Measurements from ENCODE around the gene DNAI1.

DNAI1 gene

GRCh38 chr9:34457266-34458012 lies 1.2 kb upstream of the DNAI1 start:
- peak; percentile 71 for DNase-seq (ENCODE audit: low read depth, low spot score)
- TF ChIP-seq CTCF (IDR thresholded peaks at IDR 0.05; ENCODE audit: low read depth, low read length) = no peak
- in situ Hi-C loops (cut with HindIII; ENCODE audit: low sequenced_read_pairs) = no loop called here

GRCh38 chr9:34458959-34459340 lies 345 bp downstream of the DNAI1 start:
- H3K4me3 ChIP-seq (ENCODE audit: low read depth, low read length) = peak overlapping the region; percentile 27
- no peak for DNase-seq (ENCODE audit: low read depth, low spot score)
- in situ Hi-C loops (cut with HindIII; ENCODE audit: low sequenced_read_pairs) = no loop called here
- TF ChIP-seq CTCF (IDR thresholded peaks at IDR 0.05; ENCODE audit: low read depth, low read length) = no peak

More at GRCh38 chr9:34457266-34458012, 1.2 kb upstream of the DNAI1 start:
- peak overlapping the region; percentile 85 for H3K4me3 ChIP-seq (ENCODE audit: low read depth, low read length)

- no peak overlapping the region for H3K4me3 ChIP-seq (ENCODE audit: low read depth, low read length)
- TF ChIP-seq CTCF (IDR thresholded peaks at IDR 0.05; ENCODE audit: low read depth, low read length) = no peak
- no peak for DNase-seq (ENCODE audit: low read depth, low spot score)
- in situ Hi-C loops (cut with HindIII; ENCODE audit: low sequenced_read_pairs) = no loop called here
Measured at GRCh38 chr9:34459356-34459755, 751 bp downstream of the DNAI1 start.

- no peak for DNase-seq (ENCODE audit: low read depth, low spot score)
- in situ Hi-C loops (cut with HindIII; ENCODE audit: low sequenced_read_pairs) = no loop called here
- no peak for TF ChIP-seq CTCF (IDR thresholded peaks at IDR 0.05; ENCODE audit: low read depth, low read length)
- H3K4me3 ChIP-seq (ENCODE audit: low read depth, low read length) = no peak overlapping the region
Measured at GRCh38 chr9:34459941-34460340, 1.3 kb downstream of the DNAI1 start.

GRCh38 chr9:34463098-34463900 lies 4.7 kb downstream of the DNAI1 start:
- in situ Hi-C loops (cut with HindIII; ENCODE audit: low sequenced_read_pairs) = no loop called here
- peak; percentile 28 for DNase-seq (ENCODE audit: low read depth, low spot score)
- no peak overlapping the region for H3K4me3 ChIP-seq (ENCODE audit: low read depth, low read length)
- no peak for TF ChIP-seq CTCF (IDR thresholded peaks at IDR 0.05; ENCODE audit: low read depth, low read length)

- DNase-seq (ENCODE audit: low read depth, low spot score) = no peak
- in situ Hi-C loops (cut with HindIII; ENCODE audit: low sequenced_read_pairs) = no loop called here
- H3K4me3 ChIP-seq (ENCODE audit: low read depth, low read length) = no peak overlapping the region
- no peak for TF ChIP-seq CTCF (IDR thresholded peaks at IDR 0.05; ENCODE audit: low read depth, low read length)
Measured at GRCh38 chr9:34463901-34464232, 5.3 kb downstream of the DNAI1 start.
